SIG-M5 (cell line): ENCODE measurements around the gene ZNF516.

Experiments
- DNase-seq: peaks from one replicate; lab custom pipeline; 2025; lab: John Stamatoyannopoulos, UW

ZNF516 gene

DNA sequence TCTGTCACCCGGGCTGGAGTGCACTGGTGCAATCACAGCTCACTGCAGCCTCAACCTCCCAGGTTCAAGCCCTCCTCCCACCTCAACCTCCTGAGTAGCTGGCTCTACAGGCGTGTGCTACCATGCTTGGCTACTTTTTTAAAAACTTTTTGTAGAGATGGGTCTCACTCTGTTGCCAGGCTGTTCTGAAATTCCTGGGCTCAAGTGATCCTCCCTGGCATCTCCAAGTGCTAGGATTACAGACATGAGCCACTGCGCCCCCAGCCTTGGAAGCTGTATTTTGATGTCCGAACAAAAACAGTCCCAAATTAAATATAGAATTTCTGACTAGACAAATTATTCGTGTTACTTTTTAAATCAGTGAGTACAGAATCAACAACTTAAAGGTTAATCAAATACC is 97.4 kb downstream of the ZNF516 start:
- no peak for DNase-seq

- no peak for DNase-seq
Observed at GRCh38 chr18:76396792-76397191, 98.2 kb downstream of the ZNF516 start.

- DNase-seq = no peak
Observed at GRCh38 chr18:76395609-76396008, 99.4 kb downstream of the ZNF516 start.

DNA sequence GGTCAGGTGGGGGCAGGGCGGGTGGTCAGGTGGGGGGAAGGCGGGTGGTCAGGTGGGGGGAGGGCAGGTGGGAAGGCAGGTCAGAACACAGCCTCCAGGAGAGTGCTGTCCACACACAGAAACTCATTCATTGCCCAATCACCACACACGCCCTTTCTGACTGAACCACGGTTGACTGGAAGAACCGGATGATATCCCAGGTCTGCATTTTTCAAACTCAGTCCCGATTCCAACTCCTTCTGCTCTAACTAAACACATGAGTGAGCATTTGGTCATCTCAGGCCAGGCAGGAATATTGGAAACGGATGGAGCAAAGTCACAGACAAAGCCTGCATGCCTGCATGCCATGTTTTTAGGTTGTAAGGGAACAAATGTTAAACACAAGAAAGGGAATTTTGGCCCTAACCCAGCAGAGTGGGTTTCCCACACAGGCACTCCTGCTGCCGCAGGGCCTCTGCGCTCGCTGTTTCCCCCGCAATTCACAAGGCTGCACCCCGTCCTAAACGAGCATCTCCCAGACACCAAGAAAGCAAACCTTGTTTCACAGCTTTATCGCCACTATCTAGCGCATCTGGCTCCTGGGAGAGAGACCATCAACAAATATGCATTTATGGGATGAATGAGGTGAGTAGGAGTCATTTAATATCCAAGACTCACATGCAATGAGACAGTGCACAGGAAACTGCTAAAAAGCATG is 100.1 kb downstream of the ZNF516 start:
- no peak for DNase-seq

DNA sequence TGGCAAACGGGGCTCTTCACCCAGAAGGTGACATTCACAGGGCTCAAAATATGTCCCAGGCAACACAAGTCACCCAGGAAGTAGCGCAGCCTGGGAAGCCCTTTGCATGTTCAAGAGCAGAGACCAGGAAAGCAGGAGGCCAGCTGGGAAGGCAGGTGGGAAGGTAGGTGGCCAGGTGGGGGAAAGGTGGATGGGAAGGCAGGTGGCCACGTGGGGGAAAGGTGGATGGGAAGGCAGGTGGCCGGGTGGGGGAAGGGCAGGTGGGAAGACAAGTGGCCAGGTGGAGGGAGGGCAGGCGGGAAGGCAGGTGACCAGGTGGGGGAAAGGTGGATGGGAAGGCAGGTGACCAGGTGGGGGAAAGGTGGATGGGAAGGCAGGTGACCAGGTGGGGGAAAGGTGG is 102.7 kb downstream of the ZNF516 start:
- DNase-seq = no peak

DNA sequence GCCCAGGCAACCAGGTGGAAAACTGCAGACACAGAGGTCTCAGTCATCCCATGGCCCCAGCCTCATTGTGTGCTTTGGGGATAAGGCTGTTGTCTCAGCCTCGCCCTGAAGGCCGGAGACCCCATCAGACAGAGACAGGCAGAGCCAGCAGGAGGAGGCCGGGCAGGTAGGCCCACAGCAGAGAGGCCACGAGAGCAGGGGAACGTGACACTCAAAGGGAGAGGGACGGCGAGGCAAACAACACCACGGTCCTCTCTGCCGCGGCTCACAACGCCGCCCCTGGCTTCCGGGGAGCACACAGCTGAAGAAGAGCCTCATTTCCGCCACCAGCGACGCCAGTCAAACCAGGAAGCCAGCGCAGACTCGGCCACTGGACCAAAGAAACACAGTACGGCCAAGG is 103.3 kb downstream of the ZNF516 start:
- DNase-seq = no peak

DNA sequence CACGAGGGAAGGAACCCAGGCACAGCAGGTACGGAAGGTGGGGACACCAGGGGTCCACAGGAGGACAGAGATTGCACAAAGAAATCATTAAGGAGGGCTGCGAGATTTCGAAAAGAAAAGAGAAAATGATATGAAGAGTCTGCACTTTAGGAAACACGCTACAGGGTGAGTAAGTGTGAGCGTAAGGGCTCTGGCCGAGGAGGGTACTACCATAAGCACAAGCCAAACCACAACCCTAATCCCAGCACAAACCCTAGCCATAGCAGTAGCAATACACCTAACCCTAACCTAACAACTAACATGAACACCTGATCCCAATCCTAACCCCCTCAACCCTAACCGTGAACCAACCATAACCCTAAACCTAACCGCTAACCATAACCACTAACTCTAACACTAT is 104.0 kb downstream of the ZNF516 start:
- DNase-seq = no peak

- DNase-seq = no peak
Observed at GRCh38 chr18:76390452-76391035, 104.5 kb downstream of the ZNF516 start.

- no peak for DNase-seq
Observed at GRCh38 chr18:76389716-76390115, 105.3 kb downstream of the ZNF516 start.

DNA sequence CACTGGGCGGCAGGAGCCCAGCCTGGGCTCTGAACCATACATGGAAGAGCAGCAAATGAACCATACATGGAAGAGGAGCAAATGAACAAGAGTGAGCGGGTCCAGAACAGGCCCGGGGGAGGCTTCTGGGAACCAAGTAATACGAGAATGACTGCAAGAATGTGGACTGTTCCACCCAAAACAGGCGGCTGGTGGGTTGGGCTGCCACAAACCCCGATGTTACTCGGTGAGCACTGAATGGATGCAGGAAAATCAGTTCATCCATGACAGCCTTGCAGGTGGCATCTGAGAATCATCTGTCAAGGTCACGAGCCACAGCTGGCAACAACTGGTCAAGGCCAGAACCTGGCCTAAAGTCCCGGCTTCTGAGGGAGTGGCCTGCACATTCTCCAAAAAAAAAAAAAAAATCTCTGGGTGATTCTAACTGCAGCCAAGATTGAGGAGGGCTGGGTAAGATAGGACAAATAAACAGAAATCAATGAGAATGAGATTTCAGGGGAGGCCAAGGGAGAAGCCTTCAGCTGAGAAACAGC is 106.1 kb downstream of the ZNF516 start:
- DNase-seq = no peak

GRCh38 chr18:76388261-76388660 is 106.8 kb downstream of the ZNF516 start:
- no peak for DNase-seq

DNA sequence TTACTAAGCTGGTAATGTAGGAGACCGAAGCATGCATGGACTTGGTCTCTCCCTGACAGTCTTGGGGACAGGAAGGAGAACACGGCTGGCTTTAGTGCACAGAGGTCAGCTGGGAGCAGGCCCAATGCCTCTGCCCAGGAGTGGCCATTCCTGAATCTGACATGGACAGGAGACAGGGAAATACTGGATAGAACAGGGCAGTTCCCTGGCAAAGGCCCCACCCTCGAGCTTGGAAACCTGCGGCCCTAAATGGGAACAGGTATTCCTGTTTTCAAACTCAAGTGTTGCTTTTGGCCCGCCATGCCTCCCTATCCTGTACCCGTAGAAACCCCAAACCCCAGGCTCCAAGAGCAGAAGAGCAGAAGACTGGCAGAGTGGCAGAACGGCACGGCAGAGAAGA is 107.4 kb downstream of the ZNF516 start:
- DNase-seq = no peak

GRCh38 chr18:76386886-76387285 is 108.2 kb downstream of the ZNF516 start:
- no peak for DNase-seq

GRCh38 chr18:76386071-76386470 is 109.0 kb downstream of the ZNF516 start:
- DNase-seq = no peak

- DNase-seq = no peak
Observed at GRCh38 chr18:76385681-76385975, 109.4 kb downstream of the ZNF516 start.

DNA sequence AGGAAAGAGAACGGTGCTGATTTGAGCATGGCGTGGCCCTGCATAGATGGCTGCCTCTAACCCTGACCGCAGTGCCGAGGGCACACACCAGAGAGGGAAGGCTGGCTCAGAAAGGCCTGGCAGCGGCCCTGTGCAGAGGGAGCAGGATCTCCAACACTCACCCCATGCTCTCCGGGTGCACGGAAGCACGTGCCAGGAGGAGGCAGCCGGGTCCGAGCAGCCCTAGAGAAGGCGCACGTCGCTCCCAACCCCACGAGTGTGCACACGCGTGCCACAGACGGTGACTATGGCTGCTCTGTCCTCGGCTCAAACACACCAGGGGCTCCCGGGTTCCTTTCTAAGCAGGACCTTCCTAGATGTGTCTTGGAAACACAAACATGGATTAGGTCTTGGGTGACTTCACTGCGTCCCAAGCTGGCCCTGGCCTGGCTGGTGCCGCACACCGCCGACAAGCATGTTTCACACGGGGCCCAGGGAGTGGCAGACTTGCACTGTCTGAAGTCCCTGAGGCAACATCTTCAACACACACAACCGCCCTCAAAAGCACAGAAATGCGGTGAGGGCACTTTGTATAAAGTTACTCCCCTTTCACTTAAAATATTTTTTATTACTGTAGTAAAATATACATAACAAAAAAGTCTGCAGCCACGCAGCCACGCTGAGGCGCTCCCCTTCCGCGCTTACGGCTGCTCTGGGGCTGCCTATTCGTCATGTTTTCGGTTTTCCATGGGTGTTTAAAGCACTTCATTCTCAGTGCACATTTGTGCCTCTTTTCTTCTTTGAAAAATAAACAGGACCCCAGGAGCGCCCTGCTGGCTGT is 110.0 kb downstream of the ZNF516 start:
- DNase-seq = no peak

DNA sequence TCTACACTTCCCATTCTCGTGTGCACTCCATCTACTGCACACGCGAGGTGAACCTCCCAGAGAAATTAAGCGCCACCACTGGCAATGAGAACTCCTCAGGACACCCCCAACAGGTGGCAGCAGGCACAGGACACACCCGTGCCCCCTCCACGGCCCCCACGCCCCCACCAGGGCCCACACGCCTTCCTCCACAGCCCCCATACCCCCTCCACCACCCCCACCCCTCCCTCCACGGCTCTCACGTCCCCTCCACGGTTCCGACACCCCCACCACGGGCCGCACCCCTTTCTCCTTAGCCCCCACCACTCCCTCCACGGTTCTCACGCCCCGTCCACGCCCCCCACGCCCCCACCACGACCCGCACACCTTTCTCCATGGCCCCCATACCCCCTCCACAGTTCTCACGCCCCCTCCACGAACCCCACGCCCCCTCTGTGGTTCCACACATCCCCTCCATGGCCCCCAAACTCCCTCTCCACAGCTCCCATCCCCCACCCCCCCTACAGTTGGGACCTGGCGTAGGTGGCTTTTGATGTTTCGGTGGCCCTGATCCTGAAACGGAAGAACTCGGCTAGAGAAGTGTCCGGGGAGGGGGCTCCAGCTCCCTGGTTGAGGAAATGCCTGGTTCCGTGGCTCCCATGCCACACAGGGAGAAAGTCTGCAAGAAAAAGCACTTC is 110.8 kb downstream of the ZNF516 start:
- no peak for DNase-seq

- no peak for DNase-seq
Observed at GRCh38 chr18:76383636-76384035, 111.4 kb downstream of the ZNF516 start.

GRCh38 chr18:76382275-76382674 is 112.8 kb downstream of the ZNF516 start:
- no peak for DNase-seq

DNA sequence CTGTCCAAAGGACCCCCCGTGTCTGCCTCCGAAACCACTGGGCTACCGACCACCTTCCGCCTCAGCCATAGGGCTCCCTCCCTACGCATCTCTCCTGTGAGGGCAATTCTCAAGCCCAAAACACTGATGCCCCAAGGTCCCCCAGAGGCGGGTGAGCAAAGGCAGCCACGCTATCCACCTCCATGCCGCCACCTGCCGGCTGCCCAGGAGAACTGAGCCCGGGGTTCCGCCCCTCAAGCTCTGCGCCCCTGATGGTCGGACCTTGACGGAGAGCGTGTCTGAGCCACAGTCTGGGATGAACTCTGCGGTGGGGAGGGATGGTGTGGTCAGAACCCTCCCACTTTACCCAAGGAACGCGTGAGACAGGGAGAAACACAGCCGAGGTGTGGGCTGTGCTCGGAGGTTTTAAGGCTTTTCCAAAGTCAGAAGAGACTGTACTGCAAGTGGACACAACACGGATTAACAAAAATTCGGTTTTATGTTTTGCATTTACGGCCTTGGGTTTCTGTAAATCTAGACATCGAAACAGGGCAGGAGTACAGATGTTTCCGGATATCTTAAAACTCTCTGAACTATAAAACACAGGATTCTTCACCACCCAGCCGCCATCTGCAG is 114.1 kb downstream of the ZNF516 start:
- no peak for DNase-seq

- no peak for DNase-seq
Observed at GRCh38 chr18:76380127-76380729, 114.8 kb downstream of the ZNF516 start.
